Fibroblast of lung (primary cell): Measurements from ENCODE around the gene ACKR2.

Experiments
- EZH2 ChIP-seq: IDR thresholded peaks from 2 replicates; pipeline ENCODE4 v1.5.1; 2012; ENCODE audit warnings: low read length, control low read depth, mild to moderate bottlenecking; ENCODE audit errors: missing control alignments
- TF ChIP-seq, protein P1 (sequence below), 2 donors: IDR thresholded peaks in 1 of 2; conservative IDR thresholded peaks in 1 of 2; 1 replicate in 1 of 2; 2 replicates in 1 of 2; pipeline ENCODE4 v1.5.1; 2011 to 2012; ENCODE audit warnings: low read length in 2 of 2, control low read depth in 1 of 2, inconsistent platforms in 1 of 2, low read depth in 1 of 2, mild to moderate bottlenecking in 1 of 2

DNA sequence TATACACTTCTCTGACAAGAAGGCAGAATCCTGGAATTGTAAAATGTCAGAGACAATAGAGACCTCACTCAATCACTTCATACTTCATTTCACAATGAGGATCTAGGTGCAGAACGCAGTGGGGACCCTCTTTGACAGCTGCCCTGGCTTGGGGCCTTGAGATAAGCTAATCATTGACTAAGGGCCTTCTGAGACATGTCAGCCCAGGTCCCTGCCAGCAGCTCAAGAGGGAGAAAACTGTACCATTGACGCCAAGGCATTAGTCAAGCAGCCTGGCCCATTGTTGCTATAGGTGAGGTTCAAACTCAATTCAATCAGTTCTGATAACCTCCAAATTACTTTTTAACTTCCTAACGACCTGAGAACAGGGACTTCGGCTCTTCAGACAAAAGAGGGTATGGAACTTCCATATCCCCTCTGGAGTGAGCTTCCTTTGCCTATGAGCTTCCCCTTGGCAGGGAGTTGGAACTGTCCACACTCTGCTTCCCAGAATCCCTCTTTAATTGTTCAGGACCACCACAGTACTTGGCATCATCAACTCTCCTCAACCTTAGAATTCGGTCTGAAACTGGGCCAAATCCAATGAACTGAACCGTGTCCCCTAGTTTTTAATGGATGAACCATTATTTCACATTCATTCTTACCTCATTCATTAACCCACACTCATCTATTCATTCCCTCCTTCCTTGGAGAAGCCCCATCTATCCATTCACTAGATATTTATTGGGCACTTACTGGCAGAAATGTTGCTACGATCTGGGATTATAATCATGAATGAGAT, 67.9 kb downstream of the ACKR2 start:
- TF ChIP-seq, protein P1, sequence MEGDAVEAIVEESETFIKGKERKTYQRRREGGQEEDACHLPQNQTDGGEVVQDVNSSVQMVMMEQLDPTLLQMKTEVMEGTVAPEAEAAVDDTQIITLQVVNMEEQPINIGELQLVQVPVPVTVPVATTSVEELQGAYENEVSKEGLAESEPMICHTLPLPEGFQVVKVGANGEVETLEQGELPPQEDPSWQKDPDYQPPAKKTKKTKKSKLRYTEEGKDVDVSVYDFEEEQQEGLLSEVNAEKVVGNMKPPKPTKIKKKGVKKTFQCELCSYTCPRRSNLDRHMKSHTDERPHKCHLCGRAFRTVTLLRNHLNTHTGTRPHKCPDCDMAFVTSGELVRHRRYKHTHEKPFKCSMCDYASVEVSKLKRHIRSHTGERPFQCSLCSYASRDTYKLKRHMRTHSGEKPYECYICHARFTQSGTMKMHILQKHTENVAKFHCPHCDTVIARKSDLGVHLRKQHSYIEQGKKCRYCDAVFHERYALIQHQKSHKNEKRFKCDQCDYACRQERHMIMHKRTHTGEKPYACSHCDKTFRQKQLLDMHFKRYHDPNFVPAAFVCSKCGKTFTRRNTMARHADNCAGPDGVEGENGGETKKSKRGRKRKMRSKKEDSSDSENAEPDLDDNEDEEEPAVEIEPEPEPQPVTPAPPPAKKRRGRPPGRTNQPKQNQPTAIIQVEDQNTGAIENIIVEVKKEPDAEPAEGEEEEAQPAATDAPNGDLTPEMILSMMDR (conservative IDR thresholded peaks at IDR 0.05 in 1 of 2, IDR thresholded peaks at IDR 0.05 in 1 of 2; ENCODE audit: low read depth in 1 of 2, low read length in 2 of 2): no peak
- TF ChIP-seq EZH2: no peak
